ENCODE results near the gene APPL2. TPM values are rescaled to one million over a fixed set of nuclear protein-coding genes. Genes with fewer than 3 reads are reported as not detected.

APPL2 gene
- total and polyA plus RNA-seq, 2 of the 13 experiments (the other 11 are each of a cell fraction or from before 2014, with no cell fraction given), result 9.9 to 11.1 TPM

- DNase-seq (ENCODE audit: low spot score), result no peak
- H3K4me2 ChIP-seq (ENCODE audit: low read depth, low read length), result no peak overlapping the region
- H3K27ac ChIP-seq (ENCODE audit: extremely low read length, insufficient read depth, low read length), result no peak overlapping the region
- peaks cover 10 to 41% of the 10 kb centered on the region in 2 experiments; a peak in 4 of 5 replicates for H3K36me3 ChIP-seq (replicated peaks in 1 of 2; ENCODE audit: control insufficient read depth in 1 of 2, insufficient read depth in 2 of 2, low read length in 2 of 2)
- no peak overlapping the region for H2AFZ ChIP-seq (ENCODE audit: low read length)
- no peak for FAIRE-seq
- ATAC-seq, result no peak
- POLR2A ChIA-PET, result interaction anchor here (0.6 kb wide), 1 partner anchor 12 kb away, joined by 3 read pairs; the partner anchor contains the start of gene APPL2
- no TSS peak for BruUV-seq (replicated peaks)
- H3K27me3 ChIP-seq (ENCODE audit: control insufficient read depth in 1 of 2, insufficient read depth in 2 of 2, low read length in 2 of 2), result no peaks in the 10 kb centered on the region
- in situ Hi-C loops (cut with HindIII; ENCODE audit: extremely low pct_ligation_motif_present, low pct_unique_long_range_greater_than_20kb), result no loop called here
- 95% methylated on average over 4 of the region's 4 CpGs for WGBS (ENCODE audit: low lambda C conversion rate)
- no peak overlapping the region for H3K4me3 ChIP-seq (replicated peaks in 1 of 3; ENCODE audit: insufficient read depth in 1 of 3, low read depth in 2 of 3, low read length in 3 of 3)
- no peak overlapping the region for H3K9ac ChIP-seq (ENCODE audit: insufficient read depth, low read depth, low read length)
- intact Hi-C loops (cut with micrococcal nuclease; ENCODE audit: unreplicated experiment), result no loop called here
- no peaks in the 10 kb centered on the region for H3K79me2 ChIP-seq (ENCODE audit: insufficient read depth, low read length)
- TF ChIP-seq, protein P1, sequence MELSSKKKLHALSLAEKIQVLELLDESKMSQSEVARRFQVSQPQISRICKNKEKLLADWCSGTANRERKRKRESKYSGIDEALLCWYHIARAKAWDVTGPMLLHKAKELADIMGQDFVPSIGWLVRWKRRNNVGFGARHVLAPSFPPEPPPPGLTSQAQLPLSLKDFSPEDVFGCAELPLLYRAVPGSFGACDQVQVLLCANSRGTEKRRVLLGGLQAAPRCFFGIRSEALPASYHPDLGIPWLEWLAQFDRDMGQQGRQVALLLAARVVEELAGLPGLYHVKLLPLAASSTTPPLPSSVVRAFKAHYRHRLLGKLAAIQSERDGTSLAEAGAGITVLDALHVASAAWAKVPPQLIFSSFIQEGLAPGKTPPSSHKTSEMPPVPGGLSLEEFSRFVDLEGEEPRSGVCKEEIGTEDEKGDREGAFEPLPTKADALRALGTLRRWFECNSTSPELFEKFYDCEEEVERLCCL (CRISPR knock-in tag; IDR thresholded peaks at IDR 0.05; ENCODE audit: borderline replicate concordance), result no peak
- TF ChIP-seq RBM39 (IDR thresholded peaks at IDR 0.05; ENCODE audit: low read depth, low read length, poor library complexity, severe bottlenecking), result no peak
- TF ChIP-seq NFATC3 (CRISPR knock-in tag; IDR thresholded peaks at IDR 0.05), result no peak
- no peak for TF ChIP-seq MED13 (CRISPR knock-in tag; IDR thresholded peaks at IDR 0.05)
- TF ChIP-seq SCMH1 (CRISPR knock-in tag; IDR thresholded peaks at IDR 0.05; ENCODE audit: borderline replicate concordance), result no peak
- TF ChIP-seq, protein P2, sequence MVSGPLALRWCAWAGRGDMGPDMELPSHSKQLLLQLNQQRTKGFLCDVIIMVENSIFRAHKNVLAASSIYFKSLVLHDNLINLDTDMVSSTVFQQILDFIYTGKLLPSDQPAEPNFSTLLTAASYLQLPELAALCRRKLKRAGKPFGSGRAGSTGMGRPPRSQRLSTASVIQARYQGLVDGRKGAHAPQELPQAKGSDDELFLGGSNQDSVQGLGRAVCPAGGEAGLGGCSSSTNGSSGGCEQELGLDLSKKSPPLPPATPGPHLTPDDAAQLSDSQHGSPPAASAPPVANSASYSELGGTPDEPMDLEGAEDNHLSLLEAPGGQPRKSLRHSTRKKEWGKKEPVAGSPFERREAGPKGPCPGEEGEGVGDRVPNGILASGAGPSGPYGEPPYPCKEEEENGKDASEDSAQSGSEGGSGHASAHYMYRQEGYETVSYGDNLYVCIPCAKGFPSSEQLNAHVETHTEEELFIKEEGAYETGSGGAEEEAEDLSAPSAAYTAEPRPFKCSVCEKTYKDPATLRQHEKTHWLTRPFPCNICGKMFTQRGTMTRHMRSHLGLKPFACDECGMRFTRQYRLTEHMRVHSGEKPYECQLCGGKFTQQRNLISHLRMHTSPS (CRISPR knock-in tag; IDR thresholded peaks at IDR 0.05; ENCODE audit: low read depth), result no peak
- no peak for TF ChIP-seq ZNF383 (CRISPR knock-in tag; IDR thresholded peaks at IDR 0.05; ENCODE audit: borderline replicate concordance)
- no peak for TF ChIP-seq HES4 (CRISPR knock-in tag; IDR thresholded peaks at IDR 0.05; ENCODE audit: borderline replicate concordance)
- TF ChIP-seq, protein P3, sequence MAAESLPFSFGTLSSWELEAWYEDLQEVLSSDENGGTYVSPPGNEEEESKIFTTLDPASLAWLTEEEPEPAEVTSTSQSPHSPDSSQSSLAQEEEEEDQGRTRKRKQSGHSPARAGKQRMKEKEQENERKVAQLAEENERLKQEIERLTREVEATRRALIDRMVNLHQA (CRISPR knock-in tag; IDR thresholded peaks at IDR 0.05), result no peak
- TF ChIP-seq ATAD3A (CRISPR knock-in tag; IDR thresholded peaks at IDR 0.05), result no peak
- TF ChIP-seq ZNF335 (CRISPR knock-in tag; IDR thresholded peaks at IDR 0.05), result no peak
- no peak for TF ChIP-seq ZNF432 (CRISPR knock-in tag; IDR thresholded peaks at IDR 0.05; ENCODE audit: borderline replicate concordance)
- TF ChIP-seq EHMT2 (IDR thresholded peaks at IDR 0.05; ENCODE audit: borderline replicate concordance, low read depth, low read length), result no peak
- no peak for TF ChIP-seq ZNF367 (CRISPR knock-in tag; IDR thresholded peaks at IDR 0.05; ENCODE audit: borderline replicate concordance)
- TF ChIP-seq NR2F1 (CRISPR knock-in tag; IDR thresholded peaks at IDR 0.05), result no peak
- TF ChIP-seq, protein P4, sequence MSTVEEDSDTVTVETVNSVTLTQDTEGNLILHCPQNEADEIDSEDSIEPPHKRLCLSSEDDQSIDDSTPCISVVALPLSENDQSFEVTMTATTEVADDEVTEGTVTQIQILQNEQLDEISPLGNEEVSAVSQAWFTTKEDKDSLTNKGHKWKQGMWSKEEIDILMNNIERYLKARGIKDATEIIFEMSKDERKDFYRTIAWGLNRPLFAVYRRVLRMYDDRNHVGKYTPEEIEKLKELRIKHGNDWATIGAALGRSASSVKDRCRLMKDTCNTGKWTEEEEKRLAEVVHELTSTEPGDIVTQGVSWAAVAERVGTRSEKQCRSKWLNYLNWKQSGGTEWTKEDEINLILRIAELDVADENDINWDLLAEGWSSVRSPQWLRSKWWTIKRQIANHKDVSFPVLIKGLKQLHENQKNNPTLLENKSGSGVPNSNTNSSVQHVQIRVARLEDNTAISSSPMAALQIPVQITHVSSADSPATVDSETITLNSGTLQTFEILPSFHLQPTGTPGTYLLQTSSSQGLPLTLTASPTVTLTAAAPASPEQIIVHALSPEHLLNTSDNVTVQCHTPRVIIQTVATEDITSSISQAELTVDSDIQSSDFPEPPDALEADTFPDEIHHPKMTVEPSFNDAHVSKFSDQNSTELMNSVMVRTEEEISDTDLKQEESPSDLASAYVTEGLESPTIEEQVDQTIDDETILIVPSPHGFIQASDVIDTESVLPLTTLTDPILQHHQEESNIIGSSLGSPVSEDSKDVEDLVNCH (CRISPR knock-in tag; IDR thresholded peaks at IDR 0.05), result no peak
- no peak for TF ChIP-seq THYN1 (CRISPR knock-in tag; IDR thresholded peaks at IDR 0.05; ENCODE audit: borderline replicate concordance, low read depth)
- TF ChIP-seq ZBTB21 (CRISPR knock-in tag; IDR thresholded peaks at IDR 0.05), result no peak
- no peak for TF ChIP-seq ZNF816 (CRISPR knock-in tag; IDR thresholded peaks at IDR 0.05; ENCODE audit: borderline replicate concordance)
- CTCF ChIA-PET (ENCODE audit: low intra/inter-chr PET ratio, low total read pairs), result no interaction called here
- no peaks in the 10 kb centered on the region for H4K20me1 ChIP-seq (ENCODE audit: insufficient read depth, low read length)
- no peaks in the 10 kb centered on the region for H3K9me3 ChIP-seq (ENCODE audit: low read length)
- no peaks in the 10 kb centered on the region for H3K4me1 ChIP-seq (ENCODE audit: insufficient read depth, low read length)
Observed at GRCh38 chr12:105223884-105224283, 12.1 kb downstream of the APPL2 start.
